Spleen (tissue), 7 donors: ENCODE results near the gene GIMD1.

Experiments used
- CTCF ChIP-seq, 11 experiments: fragments of 200-600 bp in 7 of 11; fragments of 450-650 bp in 4 of 11; sonication (generic) in 4 of 11; IDR thresholded peaks in 8 of 11; conservative IDR thresholded peaks in 3 of 11; 1 replicate in 7 of 11; 2 replicates in 4 of 11; pipeline versions ENCODE4 v1.4.0 to v1.8.0; 2016 to 2021; ENCODE audit warnings: antibody characterized with exemption in 11 of 11, inconsistent platforms in 4 of 11, mild to moderate bottlenecking in 1 of 11
- POLR2A ChIP-seq, 3 donors: fragments of 450-650 bp; IDR thresholded peaks; one replicate each; pipeline ENCODE4 v1.5.1; 2017; ENCODE audit warnings: antibody characterized with exemption in 3 of 3, mild to moderate bottlenecking in 1 of 3
- POLR2AphosphoS5 ChIP-seq, 3 donors: sonication (generic); formaldehyde crosslinking; IDR thresholded peaks; one replicate each; pipeline ENCODE4 v1.5.1; 2017; ENCODE audit warnings: antibody characterized with exemption in 3 of 3
- donor health status: DM: no; HTN: no; CAD: no; lungs with moderate emphysema.
- donor health status: DM: no; HTN: no; CAD: no.
- donor health status: DM: no; HTN: no; CAD: no.

- TF ChIP-seq CTCF (IDR thresholded peaks at IDR 0.05 in 8 of 11, conservative IDR thresholded peaks at IDR 0.05 in 3 of 11) (no peak), POLR2AphosphoS5 (IDR thresholded peaks at IDR 0.05) (no peak), POLR2A (IDR thresholded peaks at IDR 0.05) (no peak)
Measured at GRCh38 chr4:106358899-106359298, 9.7 kb downstream of the GIMD1 start.
